Activated effector memory CD4-positive, alpha-beta T cell treated with anti-CD3 and anti-CD28 coated beads, Interleukin-2, amount 50 U/mL, for 16 hours (primary cell): ENCODE data around the gene ABHD1.
"Not testable (repeated sequence)": the region's sequence is repeated elsewhere in the genome, so short reads cannot be mapped to it uniquely, and the experiment has no call there.

Source experiments
- DNase-seq: peaks from one replicate; pipeline ENCODE4 v3.0.0-alpha.2; 2020

The ABHD1 gene

GRCh38 chr2:27111392-27112078 lies 12.1 kb upstream of the ABHD1 start:
- DNase-seq = not testable (repeated sequence)

DNA sequence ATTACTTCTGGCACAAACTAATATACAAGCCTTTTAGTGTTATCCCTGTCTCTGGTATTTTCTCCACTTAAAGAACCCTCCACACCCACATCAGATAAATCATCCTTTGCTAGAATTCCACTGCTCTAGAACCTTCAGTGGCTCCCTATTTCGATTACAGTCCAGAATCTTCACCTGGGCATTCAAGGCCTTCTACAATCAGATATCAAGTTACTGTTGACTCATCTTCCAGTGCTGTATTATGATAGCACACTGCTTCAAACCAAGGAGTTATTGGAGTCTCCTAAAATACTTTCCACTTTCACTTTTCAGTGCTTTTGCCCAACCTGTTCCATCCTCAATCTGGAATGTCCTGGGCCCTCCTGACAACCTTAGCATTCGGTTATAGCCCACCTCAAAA lies 8.1 kb upstream of the ABHD1 start:
- no peak for DNase-seq

DNA sequence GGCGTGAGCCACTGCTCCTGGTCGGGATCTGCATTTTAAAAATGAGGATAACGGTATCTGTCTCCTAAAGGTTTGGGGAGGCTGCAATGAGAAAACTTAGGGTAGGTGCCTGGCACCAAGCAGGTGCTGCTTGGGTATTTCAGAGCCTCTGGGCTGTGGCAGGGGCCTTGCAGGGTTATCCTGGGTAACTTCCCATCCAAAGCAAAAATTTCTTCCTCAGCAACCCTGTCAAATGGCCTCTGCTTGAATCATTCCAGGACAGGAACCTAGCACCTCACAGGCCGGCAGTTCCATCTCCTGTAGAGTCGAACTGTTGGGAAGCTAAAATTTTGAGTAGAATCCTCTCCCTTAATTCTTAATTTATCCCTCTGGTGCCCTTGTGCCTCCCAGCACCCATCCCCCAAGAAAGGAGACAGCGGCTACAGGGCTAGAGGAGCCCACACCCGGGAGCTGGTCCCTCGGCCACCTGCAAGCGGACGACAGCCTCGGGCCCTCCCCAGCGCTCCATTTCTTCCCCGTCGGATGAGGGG lies 5.6 kb upstream of the ABHD1 start:
- no peak for DNase-seq

DNA sequence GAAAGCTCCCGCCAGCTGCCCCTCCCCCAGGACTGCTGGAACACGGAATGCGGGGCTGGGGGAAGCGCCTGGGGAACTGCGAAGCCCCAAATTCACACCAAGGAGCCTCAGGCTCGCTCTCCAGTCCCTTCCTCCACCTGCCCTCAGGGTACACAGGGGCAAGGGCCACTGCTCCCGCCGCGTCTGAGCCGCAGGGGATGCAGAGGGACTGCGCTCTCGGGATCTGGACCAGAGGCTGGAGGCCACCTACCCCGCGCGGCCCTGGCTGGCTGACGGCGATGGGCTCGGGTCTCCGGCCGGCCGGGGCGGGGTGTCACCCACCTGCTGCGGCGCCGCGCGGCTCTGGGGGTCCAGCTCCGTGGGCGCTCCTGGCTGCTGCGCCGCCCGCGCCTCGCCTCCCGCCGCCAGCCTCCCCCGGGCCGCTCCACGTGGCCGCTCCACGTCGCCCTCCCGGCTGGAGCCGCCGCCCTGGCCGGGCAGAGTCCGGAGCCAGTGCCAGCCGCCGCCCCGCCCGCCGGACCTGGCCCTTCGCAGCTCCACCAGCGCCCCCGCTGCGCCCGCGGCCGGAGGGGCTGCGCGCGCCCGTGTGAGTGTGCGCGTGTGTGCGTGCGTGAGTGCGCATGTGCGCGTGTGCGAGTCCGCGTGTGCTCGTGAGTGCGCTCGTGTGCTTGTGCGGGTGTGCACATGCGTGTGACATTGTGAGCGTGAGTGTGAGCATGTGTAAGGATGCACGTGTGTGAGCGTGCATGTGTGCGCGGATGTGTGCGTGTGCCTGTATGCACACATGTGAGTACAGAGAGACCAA lies 4.9 kb upstream of the ABHD1 start, which contains the start of gene CGREF1:
Gene CGREF1 (minus strand): TSS at position 604 of the 805 bp plus-strand sequence. CDS start 14,762 bp downstream, outside the sequence.
- no peak for DNase-seq

- DNase-seq = not testable (repeated sequence)
These were observed 4.3 kb upstream of the ABHD1 start for GRCh38 chr2:27119330-27119670.

DNA sequence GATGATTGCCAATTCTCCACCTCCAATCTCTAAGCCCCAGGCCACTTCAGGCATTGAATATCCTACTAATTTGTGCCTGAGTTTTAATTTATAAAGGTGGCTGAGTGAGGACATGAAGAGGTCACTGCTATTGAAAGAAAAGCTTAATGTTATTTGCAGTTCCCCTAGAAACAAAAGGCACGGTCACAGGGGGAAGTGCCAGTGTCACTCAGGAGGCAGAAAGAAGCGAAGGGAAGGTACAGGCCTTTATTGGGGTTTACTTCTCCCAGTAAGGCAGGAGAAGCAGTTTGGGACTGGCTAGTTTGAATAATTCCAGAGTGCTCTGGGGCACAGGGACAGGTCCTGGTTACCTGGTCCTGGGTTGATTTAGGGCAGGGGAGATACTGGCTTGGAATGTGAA lies 1.7 kb upstream of the ABHD1 start:
- no peak for DNase-seq

- peak; percentile 28 for DNase-seq
These were observed 824 bp upstream of the ABHD1 start for GRCh38 chr2:27122791-27123190.

DNA sequence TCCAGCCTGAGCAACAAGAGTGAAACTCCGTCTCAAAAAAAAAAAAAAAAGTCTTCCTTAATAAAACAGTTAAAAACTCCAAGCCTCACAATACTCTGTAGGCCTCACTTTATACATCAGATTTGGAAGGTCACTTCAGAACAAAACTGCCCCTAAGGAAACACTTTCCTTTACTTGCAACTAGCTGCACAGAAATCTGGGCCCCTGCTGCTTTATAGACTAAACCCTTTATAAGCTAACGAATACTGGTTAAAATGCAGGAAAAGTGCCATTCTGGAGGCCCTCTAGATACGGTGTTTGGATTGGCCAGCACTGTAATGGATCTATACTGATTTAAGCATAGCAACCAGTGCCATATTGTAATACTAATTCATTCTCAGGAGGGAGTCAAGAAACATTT lies 1.5 kb downstream of the ABHD1 start:
- no peak for DNase-seq

DNA sequence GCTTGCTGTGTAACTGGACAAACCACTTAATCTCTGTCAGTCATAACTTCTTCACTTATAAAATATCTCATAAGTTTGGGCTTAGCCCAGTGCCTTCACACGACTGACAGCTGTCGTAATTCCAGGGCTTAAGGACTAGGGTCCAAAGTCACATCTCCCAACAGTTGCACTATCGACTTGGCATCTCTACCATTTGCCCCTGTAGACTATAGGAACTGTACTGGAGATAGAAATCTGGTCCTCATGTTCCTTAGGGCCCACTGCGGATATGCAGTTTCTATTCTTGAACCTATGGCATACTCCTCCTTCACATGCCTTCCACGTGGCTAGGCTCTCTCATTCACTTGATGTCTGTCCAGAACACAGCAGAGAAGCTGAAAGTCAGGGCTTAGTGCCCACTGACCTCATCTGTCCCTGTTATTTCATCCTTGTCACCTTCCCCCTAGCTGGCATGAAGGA lies 2.7 kb downstream of the ABHD1 start:
- no peak for DNase-seq

- no peak for DNase-seq
These were observed 4.5 kb downstream of the ABHD1 start for GRCh38 chr2:27127883-27128667.

DNA sequence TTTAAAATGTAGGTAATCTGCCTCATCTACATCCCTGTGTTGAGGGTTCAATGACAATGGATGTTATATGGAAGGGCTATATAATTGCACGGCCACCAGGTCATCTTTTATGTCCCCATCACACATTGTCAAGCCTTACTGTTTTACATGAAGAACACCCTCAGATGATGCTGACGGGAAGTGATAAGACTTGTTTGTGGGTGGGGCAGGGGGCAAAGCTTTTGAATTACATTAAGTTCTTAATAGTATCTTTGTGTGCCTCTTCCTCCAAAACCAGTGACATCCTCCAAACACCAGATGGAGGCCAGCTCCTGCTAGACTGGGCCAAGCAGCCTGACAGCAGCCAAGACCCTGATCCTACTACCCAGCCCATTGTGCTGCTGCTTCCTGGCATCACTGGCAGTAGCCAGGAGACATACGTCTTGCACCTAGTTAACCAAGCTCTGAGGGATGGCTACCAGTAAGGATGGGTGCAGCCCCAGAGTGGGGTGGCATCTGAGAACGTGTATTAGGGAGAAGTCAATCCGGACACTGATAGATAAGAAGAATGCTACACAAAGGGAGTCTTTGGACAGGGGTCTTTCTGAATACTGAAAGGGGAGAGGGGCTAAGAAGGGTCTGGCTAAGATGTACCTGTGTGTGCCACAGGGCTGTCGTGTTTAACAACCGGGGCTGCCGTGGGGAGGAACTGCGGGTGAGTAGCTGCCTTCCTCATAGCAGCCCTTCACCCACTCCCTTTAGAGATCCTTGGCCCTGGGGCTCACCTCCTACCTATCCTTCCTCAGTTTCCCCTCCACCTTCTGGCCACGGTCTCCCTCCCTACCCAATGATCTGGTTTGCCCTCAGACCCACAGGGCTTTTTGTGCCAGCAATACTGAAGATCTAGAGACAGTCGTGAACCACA lies 5.3 kb downstream of the ABHD1 start:
- DNase-seq = no peak

- DNase-seq = no peak
These were observed 6.8 kb downstream of the ABHD1 start for GRCh38 chr2:27130396-27130795.

DNA sequence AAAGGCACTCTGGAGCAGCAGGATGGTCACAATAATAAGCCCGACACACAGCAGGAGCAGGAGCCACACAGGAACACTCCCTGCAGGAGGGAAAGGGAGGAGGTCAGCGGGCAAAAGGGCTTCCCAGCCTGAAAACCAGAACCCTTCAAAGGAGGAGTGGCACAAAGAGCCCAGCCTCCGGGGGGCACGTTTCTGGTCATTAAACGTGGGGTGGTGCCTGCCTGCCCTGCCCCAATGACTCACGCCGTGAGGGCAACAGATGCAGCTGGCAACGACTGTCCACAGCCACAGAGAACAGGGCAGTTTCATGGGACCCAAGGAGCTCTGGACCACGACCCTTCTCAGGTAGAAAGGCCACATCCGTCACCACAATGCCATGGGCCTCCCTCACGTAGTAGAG lies 7.8 kb downstream of the ABHD1 start:
- DNase-seq = no peak

- DNase-seq = peak; percentile 71
These were observed 9.7 kb downstream of the ABHD1 start for GRCh38 chr2:27133195-27133875.

GRCh38 chr2:27133905-27134780 lies 10.5 kb downstream of the ABHD1 start, which contains the start of gene PREB:
Gene PREB (minus strand): TSS chr2:27134636. CDS start chr2:27134421, 215 bp downstream.
- DNase-seq = peak; percentile 100

- no peak for DNase-seq
These were observed 11.3 kb downstream of the ABHD1 start for GRCh38 chr2:27134781-27135477.

GRCh38 chr2:27135478-27135955 lies 11.9 kb downstream of the ABHD1 start:
- no peak for DNase-seq

DNA sequence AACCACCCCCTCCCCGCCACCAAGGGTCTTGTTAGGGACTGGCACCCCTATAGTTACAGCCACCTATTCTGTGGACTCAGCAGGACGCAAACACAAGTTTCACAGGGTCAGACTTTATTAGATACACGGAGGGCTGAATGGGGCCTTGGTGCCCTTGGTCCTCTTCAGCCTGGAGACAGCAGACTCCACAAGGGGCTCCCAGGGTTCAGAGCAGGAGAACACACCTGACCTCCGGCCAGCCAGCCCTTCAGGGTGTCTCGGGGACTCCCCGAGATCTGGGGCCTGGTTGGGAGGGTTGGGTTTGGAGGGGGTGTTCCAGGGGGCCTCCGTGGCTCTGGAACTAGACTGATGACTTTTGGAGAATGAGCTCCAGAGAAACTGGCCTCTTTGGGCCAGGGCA lies 13.1 kb downstream of the ABHD1 start:
- no peak for DNase-seq

- DNase-seq = no peak
These were observed 13.8 kb downstream of the ABHD1 start for GRCh38 chr2:27137322-27137935.
